HG02623 (cell line): Measurements from ENCODE around the gene IFNLR1.

Experiments
- ATAC-seq: cut with Tn5 transposase; IDR thresholded peaks from one replicate; pipeline ENCODE4 v1.9.1; 2021; ENCODE audit warnings: moderate library complexity; ENCODE audit not compliant: unreplicated experiment

IFNLR1 gene

DNA sequence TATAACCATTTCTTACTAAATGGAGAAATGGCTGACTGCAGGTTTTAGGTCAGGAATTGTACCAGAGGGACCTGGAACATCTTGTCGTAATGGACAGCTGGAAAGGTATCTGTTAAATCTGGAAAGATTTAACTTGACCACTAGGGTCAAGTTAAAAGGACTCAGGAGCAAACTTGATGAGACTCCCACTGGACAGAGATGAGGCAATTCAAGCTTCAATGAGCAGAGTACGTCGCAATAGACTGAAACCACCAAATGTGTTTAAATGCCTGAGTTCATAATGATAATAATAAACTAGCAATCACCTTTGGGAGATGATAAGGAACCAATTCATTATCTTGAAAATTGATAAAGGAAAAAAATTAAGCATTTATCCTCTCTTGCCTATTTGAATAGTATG lies 8.7 kb downstream of the IFNLR1 start:
- ATAC-seq: no peak

DNA sequence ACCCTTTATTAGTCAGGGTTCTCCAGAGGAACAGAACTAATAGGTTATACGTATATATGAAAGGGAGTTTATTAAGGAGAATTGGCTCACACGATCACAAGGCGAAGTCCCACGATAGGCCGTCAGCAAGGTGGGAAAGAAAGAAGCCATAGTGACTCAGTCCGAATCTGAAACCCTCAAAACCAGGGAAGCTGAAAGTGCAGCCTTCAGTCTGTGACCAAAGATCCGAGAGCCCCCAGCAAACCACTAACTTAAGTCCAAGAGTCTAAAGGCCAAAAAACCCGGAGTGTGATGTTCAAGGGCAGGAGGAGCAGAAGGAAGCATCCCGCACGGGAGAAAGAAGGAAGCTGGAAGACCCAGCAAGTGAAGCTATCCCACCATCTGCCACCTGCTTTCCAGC lies 9.9 kb downstream of the IFNLR1 start:
- ATAC-seq: no peak

DNA sequence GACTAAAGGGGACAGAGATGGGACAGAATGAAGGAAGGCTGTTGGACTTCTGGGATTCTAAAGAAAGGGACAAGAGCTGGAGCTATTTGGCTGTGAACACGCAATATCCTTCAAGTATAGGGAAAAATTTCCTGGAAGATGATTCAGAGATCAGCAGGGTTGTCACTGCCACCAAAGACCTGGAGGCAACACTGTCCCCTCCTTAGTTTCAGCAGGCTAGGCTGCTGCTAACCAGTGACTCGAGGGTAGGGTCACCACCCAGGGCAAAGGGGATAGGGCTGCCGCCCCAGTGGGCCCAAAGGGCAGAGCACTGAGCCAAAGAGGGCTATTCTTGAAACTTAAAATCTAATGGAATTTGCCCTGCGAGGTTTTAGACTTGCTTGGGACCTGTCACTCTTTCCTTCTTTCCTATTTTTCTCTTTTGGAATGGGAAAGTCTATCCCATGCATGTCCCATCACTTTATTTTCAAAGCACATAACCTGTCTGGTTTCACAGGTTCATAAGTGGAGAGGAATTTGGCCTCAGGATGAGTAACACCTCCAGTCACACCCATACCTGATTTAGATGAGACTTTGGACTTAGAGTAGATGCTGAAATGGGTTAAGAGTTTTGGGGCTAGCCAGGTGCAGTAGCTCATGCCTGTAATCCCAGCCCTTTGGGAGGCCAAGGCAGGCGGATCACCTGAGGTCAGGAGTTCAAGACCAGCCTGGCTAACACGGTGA lies 11.9 kb downstream of the IFNLR1 start:
- ATAC-seq: no peak

DNA sequence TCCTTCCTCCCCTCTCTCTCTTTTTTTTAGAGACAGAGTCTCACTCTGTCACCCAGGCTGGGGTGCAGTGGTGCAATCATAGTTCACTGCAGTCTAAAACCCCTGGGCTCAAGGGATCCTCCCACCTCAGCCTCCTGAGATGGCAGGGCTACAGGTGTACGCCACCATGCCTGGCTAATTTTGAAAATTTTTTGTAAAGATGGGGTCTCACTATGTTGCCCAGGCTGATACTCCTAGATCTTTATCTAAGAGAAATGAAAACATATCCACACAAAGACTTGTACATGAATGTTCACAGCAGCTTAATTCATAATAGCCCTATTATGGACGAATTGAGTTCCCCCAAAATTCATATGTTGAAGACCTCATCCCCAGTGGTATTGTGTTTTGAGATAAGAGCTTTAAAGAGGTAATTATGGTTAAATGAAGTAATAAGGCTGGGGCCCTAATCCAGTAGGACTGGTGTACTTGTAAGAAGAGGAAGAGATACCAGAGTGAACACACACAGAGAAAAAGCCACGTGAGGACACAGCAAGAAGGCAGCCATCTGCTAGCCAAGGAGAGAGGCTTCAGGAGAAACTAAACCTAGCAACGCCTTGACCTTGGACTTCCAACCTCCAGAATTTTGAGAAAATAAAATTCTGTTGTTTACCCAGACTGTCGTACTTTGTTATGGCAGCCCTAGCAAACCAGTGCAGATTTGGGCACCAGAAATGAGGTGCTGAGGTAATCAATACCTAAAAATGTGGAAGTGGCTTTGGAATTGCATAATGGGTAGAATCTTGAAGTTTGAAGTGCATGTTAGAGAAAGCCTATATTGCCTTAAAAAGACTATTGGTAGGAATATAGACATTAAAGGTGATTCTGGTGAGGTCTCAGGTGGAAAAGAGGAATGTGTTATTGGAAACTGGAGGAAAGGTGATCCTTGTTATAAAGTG lies 13.2 kb downstream of the IFNLR1 start:
- ATAC-seq: no peak

DNA sequence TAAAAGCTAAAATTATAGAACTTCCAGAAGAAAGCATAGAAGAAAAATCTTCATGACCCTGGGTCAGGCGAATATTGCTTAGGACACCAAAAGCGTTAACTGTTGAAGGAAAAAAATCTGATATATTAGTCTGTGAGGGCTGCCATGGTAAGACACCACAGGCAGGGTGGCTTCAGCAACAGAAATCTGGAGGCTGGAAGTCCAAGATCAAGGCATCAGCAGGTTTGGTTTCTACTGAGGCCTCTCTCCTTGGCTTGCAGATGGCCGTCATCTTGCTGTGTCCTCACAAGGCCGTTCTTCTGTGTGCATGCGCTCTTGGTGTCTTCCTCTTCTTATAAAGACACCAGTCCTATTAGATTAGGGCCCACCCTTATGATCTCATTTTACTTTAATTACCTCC lies 14.5 kb downstream of the IFNLR1 start:
- ATAC-seq: no peak

DNA sequence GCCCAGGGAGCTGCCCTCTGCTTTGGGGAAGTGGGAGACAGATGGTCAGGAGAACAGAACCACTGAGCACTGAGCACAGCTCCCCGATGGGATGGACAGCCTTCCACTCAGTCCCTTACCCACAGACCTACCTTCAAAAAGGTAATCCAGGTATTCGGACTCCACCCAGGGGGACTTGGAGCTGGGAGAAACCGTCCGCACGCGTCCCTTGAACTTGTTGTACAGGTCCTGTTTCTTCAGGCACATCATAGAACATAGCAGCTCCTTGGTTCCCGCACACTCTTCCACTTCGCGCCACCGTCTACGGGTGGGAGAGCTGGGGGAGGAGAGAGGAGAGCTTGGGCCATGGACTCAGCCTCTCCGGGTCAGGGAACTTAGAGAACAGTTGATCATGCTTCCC lies 17.8 kb downstream of the IFNLR1 start:
- ATAC-seq: no peak

DNA sequence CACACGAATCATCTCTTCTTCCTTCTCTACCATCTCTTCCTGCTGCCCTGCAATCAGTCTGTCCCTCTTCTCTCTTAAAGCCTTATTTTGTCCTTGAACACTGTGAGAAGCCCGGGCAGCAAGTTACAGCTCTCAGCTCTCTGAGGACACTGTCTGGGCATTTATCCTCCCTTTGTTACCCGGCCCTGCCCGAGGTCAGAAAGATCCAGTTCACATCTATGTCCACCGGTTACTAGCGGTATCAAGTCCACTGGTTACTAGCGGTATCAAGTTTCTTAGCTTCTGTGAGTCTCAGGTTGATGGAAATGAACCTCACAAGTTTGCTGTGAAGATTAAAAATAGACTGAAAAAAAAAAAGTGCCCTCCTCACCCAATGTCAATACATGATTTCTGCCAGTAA lies 18.8 kb downstream of the IFNLR1 start:
- no peak for ATAC-seq

DNA sequence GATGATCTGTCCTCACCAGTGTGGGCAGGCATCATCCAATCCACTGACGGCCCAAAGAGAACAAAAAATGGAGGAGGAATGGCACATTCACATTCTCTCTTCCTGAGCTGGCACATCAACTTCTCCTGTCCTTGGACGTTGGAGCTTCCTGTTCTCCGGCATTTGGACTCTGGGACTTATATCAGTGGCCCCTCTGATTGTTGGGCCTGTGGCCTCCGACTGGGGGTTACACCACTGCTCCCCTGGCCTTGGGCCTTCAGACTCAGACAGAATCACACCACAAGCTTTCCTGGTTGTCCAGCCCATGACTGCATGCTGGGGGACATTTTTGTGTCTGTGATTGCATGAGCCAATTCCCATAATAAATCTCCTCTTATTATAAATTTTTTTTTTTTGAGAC lies 20.1 kb downstream of the IFNLR1 start:
- no peak for ATAC-seq

DNA sequence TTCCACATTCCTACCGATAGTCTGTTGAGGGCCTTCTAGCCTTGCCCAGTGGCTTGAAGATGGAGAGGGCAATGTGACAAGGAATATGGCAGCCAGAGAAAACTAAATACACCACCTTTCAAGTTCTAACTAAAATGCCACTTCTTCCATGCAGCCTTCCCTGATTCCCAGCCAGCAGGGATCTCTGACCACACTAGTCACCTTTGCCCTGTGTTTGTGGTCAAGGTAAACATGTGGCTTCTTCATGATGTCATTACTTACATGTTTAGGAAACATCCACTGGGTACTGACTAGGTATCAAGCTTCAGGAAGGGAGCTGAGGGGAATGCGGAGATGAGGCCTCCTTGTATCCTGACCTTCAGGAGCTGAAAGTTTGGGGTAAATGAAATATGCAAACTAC lies 21.6 kb downstream of the IFNLR1 start:
- ATAC-seq: no peak

DNA sequence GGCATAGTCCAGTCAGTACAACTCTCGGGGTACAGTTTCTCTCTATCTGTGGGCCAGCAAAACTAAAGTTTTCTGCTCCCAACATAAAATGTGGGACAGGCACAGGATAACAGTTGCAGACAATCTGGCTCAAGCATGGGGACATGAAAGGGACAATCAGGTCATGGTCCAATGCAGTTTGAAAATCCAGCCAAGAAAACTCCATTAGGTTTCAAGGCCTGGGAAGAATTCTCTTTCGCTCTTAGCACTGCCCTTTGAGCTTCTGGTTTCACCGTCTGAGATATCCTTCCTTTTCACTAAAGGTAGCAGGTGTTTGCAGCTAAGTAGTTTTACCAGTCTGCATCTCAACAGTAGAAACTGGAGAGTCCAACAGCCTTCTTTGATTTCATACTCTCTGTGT lies 23.1 kb downstream of the IFNLR1 start:
- ATAC-seq: no peak

DNA sequence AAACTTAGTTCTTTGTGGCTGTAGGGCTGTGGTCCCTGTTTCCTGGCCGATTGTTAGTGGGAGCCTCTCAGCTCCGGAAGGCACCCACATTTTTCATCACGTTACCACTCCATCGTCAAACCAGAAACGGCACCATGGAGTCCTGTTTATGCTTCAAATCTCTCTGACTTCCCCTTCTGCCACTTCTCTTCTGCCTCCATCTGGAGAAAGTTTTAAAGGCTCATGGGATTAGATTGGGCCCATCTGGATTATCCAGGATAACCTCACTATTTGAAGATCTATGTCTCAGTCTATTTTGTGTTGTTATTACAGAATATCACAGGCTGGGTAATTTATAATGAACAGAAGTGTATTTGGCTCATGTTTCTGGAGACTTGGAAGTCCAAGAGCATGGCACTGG lies 24.9 kb downstream of the IFNLR1 start:
- ATAC-seq: no peak

DNA sequence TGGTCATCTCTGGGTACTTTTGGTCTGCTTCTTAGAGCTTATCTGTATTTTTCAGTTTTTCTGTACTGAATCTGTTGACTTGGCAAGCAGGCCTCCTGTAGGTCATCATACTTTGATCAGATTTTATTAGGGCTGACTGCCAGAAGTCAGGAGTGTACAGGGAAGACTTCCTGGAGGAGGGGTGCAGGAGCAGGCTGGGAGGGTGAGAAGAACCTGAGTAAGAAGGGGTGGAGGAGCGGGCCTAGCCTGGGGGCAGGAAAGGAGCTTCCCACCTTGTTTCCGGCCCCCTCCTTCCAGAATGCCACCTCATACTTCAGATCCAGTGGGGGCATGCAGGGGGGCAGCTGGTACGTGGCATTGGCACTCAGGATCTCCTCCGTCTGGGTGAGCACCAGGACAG lies 25.8 kb downstream of the IFNLR1 start:
- no peak for ATAC-seq

DNA sequence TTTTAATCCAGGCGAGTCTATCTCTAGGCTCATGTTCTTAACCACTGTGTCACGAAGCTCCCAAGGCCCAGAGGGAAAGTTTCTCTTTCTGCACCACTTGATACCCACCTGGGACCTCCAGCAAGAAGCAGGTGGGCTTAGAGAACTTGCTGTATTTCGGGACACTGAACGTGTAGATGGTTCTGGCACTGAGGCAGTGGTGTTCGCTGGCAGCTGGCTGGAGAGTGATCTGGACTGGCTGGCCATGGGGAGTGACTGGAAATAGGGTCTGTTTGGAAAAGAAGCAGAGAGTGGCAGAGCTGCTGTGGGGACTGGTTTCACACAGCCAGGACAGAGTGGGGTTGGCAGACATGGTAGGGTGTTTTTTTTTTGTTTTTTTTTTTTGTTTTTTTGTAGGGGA lies 27.7 kb downstream of the IFNLR1 start:
- ATAC-seq: no peak

DNA sequence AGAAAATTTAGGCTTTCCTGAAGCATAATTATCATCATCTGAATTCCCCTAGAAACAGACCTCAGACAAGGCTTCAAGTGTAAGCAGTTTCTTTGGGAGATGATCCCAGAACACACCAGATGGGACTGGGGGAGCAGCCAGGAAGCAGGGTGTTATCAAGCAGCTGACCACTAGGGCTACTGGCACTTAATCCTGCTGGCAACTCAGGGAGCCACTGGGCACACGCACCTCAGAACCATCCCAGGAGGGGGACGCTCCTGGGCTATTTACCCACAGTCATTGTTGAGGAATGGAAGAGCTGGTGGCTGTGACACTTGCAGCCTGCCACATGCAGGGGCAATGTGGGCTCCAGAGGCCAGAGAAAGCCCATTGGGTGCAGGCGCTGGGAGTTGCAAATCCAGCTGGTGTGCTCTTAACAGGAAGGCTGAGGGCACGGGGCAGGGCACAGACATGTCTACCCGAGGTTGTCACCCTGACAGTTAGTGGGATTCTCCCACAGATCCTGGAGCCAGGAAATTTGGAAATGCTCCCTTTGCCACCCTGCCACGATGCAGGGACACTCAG lies 29.1 kb downstream of the IFNLR1 start:
- ATAC-seq: no peak

DNA sequence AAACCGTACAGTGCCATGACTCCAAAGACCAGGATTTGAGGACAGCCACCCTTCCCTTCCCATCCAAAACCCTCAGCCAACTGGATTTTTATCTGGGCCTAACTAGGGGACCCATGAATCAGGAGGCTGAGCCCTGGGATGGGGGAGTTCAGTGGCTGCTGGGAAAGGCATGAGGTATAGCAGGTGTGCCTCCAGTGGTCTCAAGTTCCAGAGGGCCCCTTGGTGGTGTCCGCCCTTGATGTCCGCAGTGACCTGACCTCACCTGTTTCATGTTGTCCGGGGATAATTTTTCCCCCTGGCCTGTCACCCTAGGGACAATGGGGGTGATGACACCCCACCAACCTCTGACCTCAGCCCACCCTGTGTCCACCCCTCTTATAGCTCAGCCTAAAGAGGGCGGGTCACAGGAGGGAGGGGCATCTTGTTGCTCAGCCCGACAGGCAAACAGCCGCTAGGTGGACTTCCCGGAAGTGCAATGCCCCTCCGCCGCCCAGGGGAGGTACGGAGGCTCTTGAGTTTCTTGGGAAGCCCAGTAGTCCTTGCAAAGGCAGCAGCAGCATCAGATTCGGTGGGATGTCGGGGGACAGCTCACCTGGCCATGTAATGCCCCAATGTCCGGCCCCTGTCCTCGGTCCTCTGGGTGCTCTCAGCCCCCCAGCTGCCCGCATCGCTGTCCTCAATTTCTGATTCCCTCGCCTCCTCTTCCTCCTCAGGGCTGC lies 30.4 kb downstream of the IFNLR1 start:
- no peak for ATAC-seq

DNA sequence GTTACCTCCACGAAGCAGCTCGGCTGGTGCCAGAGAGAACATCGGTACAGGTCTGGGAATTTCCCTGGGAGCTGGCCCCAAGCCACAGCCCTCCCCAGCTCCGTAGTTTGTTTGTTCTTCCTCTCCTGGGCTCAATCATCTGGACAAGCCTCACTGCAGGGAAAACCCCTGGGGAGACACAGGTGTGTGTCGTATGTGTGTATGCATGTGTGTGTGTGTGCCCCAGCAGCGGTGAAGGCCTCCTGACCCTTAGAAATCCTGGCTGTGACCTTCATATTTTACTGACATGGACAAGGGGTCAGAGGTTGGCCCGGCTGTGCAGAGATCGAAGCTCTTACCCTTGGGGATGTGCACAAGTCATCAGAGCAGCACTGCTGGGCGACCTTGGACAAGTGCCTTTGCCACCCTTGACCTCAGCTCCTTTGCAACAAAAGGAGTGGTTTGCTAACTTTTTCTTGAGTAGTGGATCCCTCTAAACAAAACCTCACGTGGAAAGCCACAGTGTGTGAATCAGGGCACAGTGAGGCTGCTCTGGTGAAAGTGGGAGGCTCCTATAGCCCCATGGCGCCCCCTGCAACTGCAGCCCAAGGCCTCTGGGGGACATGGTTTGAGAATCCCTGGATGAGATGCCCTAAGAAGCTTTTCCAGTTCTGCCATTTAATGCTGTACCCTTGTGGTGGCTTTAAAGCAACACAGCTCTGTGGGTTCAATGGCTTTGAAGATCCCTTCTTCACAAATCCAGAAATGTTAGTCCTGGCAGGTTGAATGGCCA lies 31.9 kb downstream of the IFNLR1 start:
- ATAC-seq: no peak

DNA sequence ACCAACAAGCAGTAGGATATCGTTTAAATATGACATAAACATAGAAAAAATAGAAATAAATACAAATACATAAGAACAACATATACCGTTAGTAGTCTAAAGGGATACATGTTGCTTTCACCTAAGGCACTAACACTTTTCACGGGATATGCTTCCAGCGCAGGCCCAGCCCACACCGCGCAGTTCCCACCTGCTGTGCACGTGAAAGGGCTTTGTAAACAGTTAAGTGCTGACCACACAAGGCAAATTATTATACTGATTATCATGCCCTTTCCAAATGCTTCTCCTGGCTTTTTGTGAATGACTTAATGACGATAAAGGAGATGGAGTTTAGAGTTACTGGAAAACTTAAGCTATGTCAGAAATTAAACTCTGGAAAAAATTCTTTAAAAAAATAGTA lies 32.9 kb downstream of the IFNLR1 start:
- ATAC-seq: no peak

DNA sequence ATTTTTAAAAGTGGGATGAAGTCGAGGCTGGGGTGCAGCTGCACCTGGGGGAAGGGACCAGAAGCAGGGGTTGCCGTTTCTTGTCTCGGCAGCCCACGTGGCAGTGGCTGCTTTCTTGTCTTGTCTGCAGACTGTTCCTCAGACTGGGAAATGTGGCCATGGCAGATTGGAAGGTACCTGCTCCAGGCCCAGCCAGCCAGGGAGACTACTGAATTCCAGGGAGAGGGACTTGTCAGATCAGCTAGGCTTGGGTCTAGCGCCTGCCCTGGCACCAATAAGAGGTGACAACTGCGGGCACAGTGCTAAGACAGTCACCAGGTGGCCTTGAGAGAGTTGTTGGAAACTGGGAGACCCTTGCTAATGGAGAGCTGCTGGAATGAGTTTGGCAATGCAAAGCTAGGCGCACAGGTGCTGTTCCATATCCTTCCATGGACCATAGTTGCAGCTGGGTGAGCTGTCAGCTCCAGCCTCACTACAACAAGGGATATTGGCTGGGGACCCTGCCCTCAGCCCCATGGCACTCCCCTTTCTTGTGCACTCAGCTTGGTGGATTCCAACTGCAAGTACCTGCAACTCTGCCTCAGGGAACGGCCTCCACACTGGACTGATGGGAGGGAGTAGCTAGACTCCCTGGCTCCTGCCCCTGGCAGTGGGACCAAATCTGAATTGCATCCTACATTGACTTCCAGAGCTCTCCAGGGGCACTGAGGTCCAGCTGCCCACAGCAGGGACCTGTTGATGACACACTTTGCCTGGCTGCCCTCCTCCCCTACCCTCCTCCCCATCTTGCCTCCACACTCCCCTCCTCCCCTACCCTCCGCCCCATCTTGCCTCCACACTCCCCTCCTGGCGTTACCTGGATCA lies 34.2 kb downstream of the IFNLR1 start:
- no peak for ATAC-seq

DNA sequence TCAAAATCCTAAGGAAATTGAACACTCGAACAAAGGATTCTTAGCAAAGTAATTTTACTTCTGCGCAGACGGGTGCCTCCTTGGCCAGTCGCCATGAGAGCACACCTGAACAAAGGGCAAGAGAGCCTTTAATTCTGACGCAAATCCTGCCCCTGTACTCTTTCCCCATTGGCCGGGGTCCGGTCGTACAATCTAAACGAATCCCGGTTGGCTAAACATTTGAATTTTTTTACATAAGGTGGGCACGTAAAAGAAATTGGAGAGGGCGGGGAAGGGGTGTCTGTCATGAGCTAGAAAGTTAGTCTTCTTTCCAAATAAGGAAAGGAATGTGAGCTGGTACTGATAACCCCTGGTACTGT lies 35.9 kb downstream of the IFNLR1 start:
- ATAC-seq: no peak
